ENCODE measurements around the gene PCNX1.
A peak's percentile ranks its signal among the peaks of the same experiment; 100 is the strongest.
"Not testable (repeated sequence)": the region's sequence is repeated elsewhere in the genome, so short reads cannot be mapped to it uniquely, and the experiment has no call there.

The PCNX1 gene

GRCh38 chr14:70995671-70996070 lies 88.4 kb downstream of the PCNX1 start:
- Mint-ChIP-seq H3K4me3 (peak overlapping the region; percentile 12), H3K4me1 (peaks cover 13% of the 10 kb centered on the region), H3K27ac (peak overlapping the region; percentile 3), H3K9me3 (no peaks in the 10 kb centered on the region), H3K36me3 (peaks cover 39% of the 10 kb centered on the region)
- peak; percentile 48 for ATAC-seq
- DNase-seq (ENCODE audit: low spot score in 2 of 2), result no peak

DNA sequence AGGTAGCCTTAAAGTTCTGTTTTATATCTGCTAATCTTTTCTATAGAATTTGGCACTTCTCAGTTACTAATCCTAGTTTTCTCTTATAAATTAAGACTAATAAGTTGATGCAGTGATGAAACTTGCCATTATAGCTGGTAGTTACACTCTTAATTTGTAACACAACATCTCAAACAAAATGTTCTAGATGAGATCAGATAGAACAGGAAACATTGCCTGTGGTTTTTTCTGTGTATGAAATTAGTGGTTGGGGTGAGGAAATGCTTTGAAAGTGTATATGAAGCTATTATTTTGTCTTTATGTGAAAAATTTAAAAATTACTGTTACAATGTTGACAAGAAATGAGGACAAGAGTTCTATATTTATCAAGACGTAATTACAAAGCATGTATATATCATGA lies 91.9 kb downstream of the PCNX1 start:
- H3K4me3 Mint-ChIP-seq, result peak overlapping the region; percentile 24
- ATAC-seq (peak; percentile 82), DNase-seq (ENCODE audit: low spot score in 2 of 2) (no peak)
- peaks cover 30% of the 10 kb centered on the region for H3K4me1 Mint-ChIP-seq
- peaks cover 34% of the 10 kb centered on the region for H3K36me3 Mint-ChIP-seq
- no peaks in the 10 kb centered on the region for H3K9me3 Mint-ChIP-seq
- peak overlapping the region; percentile 54 for H3K27ac Mint-ChIP-seq

DNA sequence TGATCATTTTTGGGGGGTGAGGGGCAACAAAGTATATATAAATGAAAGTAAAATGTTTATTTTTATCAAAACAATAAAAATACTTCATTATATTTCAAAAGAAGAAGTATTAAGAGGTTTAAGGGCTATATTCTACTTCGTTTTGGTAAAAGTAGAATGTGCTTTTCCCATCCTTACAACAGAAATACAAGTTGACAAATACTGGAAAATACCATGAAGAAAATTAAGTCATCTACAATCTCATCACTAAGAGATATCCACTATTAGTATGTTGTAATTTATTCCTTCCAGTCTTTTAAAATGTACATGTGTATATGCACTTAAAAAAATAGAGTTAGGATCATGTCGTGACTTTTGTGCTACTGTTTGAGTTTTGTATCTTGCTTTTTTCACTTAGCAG lies 92.8 kb downstream of the PCNX1 start:
- Mint-ChIP-seq H3K4me3 (peak overlapping the region; percentile 24), H3K36me3 (peaks cover 43% of the 10 kb centered on the region), H3K9me3 (no peaks in the 10 kb centered on the region), H3K27ac (peak overlapping the region; percentile 54), H3K4me1 (peaks cover 39% of the 10 kb centered on the region)
- ATAC-seq (no peak), DNase-seq (ENCODE audit: low spot score in 2 of 2) (no peak)

DNA sequence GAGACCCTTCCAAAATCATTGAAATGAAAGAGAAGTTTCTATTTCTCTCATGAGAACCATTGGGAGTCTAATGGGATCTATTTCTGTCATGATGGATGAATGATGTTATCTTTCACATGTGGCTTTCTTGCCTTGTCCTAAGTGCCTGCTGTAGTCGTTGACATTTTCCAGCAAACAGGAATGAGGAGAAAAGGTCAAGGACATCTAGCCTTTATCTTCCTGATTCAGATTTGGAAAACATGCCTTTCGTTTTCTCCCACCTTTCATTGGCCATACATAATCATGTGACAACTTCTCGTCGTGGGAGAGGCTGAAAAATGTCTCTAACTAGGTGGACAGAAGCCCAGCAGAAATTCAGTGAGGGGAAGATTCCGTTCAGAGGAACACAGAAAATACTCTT lies 94.5 kb downstream of the PCNX1 start:
- no peak overlapping the region for H3K27ac Mint-ChIP-seq
- H3K36me3 Mint-ChIP-seq, result peaks cover 34% of the 10 kb centered on the region
- peaks cover 37% of the 10 kb centered on the region for H3K4me1 Mint-ChIP-seq

DNA sequence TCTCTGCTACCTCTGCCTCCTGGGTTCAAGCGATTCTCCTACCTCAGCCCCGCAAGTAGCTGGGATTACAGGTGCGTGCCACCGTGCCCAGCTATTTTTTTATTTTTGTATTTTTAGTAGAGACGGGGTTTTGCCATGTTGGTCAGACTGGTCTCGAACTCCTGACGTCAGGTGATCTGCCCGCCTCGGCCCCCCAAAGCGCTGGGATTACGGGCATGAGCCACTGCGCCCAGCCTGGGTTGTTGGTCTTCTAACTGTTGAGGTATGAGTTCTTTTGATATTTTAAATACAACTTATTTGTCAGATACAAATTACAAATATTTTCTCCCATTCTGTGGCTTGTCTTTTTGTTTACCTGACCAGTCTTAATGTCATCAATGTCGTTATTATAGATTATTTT lies 95.9 kb downstream of the PCNX1 start:
- peaks cover 32% of the 10 kb centered on the region for H3K36me3 Mint-ChIP-seq
- no peak overlapping the region for H3K4me3 Mint-ChIP-seq
- peaks cover 37% of the 10 kb centered on the region for H3K4me1 Mint-ChIP-seq
- no peak for DNase-seq (ENCODE audit: low spot score in 2 of 2)
- no peak for ATAC-seq
- H3K9me3 Mint-ChIP-seq, result no peaks in the 10 kb centered on the region
- H3K27ac Mint-ChIP-seq, result no peak overlapping the region

More for the DNA sequence above, 94.5 kb downstream of the PCNX1 start:
- Mint-ChIP-seq H3K4me3 (no peak overlapping the region), H3K9me3 (no peaks in the 10 kb centered on the region)
- DNase-seq (ENCODE audit: low spot score in 2 of 2) (no peak), ATAC-seq (no peak)

DNA sequence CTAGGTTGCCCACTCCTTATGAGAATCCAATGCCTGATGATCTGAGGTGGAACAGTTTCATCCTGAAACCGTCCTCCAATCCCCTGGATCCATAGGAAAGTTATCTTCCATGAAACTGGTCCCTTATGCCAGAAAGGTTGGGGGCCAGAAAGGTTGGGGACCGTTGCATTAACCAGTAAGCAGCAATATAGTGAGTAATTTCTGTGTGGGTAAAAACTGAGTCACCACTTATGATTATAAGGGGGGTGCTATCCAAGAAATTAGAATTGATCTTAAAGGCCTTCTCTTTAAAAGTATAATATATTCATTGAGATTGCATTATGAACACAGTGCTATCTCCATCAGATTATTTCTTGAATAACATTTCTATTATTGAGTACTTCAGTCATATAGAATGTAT lies 97.2 kb downstream of the PCNX1 start:
- DNase-seq (ENCODE audit: low spot score in 2 of 2) (no peak), ATAC-seq (peak; percentile 57)
- Mint-ChIP-seq H3K36me3 (peaks cover 32% of the 10 kb centered on the region), H3K4me3 (no peak overlapping the region), H3K9me3 (no peaks in the 10 kb centered on the region), H3K4me1 (peaks cover 37% of the 10 kb centered on the region), H3K27ac (no peak overlapping the region)

GRCh38 chr14:71005076-71005475 lies 97.8 kb downstream of the PCNX1 start:
- Mint-ChIP-seq H3K4me1 (peaks cover 37% of the 10 kb centered on the region), H3K27ac (no peak overlapping the region), H3K4me3 (no peak overlapping the region), H3K36me3 (peaks cover 32% of the 10 kb centered on the region), H3K9me3 (no peaks in the 10 kb centered on the region)
- DNase-seq (ENCODE audit: low spot score in 2 of 2), result no peak
- peak; percentile 49 for ATAC-seq

GRCh38 chr14:71006200-71006563 lies 98.9 kb downstream of the PCNX1 start:
- H3K4me1 Mint-ChIP-seq, result peaks cover 46% of the 10 kb centered on the region
- ATAC-seq (no peak), DNase-seq (ENCODE audit: low spot score in 2 of 2) (no peak)
- no peak overlapping the region for H3K27ac Mint-ChIP-seq
- no peaks in the 10 kb centered on the region for H3K9me3 Mint-ChIP-seq
- H3K4me3 Mint-ChIP-seq, result no peak overlapping the region
- H3K36me3 Mint-ChIP-seq, result peaks cover 38% of the 10 kb centered on the region

GRCh38 chr14:71011479-71011878 lies 104.2 kb downstream of the PCNX1 start:
- no peak for DNase-seq (ENCODE audit: low spot score in 2 of 2)
- Mint-ChIP-seq H3K27ac (peak overlapping the region; percentile 61), H3K4me1 (peaks cover 20% of the 10 kb centered on the region)

GRCh38 chr14:71012888-71013287 lies 105.6 kb downstream of the PCNX1 start:
- Mint-ChIP-seq H3K4me1 (peaks cover 20% of the 10 kb centered on the region), H3K27ac (no peak overlapping the region), H3K4me3 (no peak overlapping the region), H3K36me3 (peaks cover 69% of the 10 kb centered on the region), H3K9me3 (no peaks in the 10 kb centered on the region)
- DNase-seq (ENCODE audit: low spot score in 2 of 2) (no peak), ATAC-seq (no peak)

More at GRCh38 chr14:71011479-71011878, 104.2 kb downstream of the PCNX1 start:
- Mint-ChIP-seq H3K36me3 (peaks cover 57% of the 10 kb centered on the region), H3K9me3 (no peaks in the 10 kb centered on the region), H3K4me3 (no peak overlapping the region)
- ATAC-seq, result no peak

DNA sequence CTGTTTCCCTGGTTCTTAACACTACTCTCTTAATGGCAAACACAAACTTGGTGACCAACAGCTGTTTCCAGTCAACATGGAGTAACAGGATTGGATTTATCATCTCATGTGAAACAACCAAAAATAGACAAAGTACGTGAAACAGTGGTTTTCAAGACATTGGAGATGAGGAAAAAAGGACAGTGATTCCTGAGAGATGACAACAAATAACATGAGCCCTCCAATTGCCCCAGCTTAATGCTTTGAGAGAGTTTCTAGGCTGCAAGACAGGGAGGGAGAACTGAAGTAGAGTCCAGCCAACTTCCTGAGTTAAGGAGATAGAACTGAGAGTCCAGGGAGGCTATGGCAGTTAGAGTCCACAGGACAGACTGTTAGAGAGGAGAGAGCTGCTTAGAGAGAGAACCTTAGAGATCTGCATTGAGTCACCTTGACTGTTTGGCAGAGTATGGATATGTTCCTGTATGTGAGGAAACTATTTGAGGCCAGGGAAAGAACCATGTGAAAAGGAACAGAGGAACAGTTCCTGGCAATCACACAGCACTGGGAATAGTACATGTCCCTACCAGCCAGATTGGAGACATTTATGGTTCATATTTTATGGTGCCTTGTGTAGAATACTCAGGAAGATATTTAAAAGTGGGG lies 106.4 kb downstream of the PCNX1 start:
- no peak overlapping the region for H3K4me3 Mint-ChIP-seq
- DNase-seq (ENCODE audit: low spot score in 2 of 2), result no peak
- H3K9me3 Mint-ChIP-seq, result no peaks in the 10 kb centered on the region
- peaks cover 70% of the 10 kb centered on the region for H3K36me3 Mint-ChIP-seq
- peaks cover 20% of the 10 kb centered on the region for H3K4me1 Mint-ChIP-seq
- no peak for ATAC-seq
- H3K27ac Mint-ChIP-seq, result peak overlapping the region; percentile 46

- not testable (repeated sequence) for H3K27ac Mint-ChIP-seq; DNase-seq (ENCODE audit: low spot score in 2 of 2); ATAC-seq; H3K9me3 Mint-ChIP-seq; H3K4me3 Mint-ChIP-seq
- H3K36me3 Mint-ChIP-seq, result peaks cover 85% of the 10 kb centered on the region
- H3K4me1 Mint-ChIP-seq, result peaks cover 24% of the 10 kb centered on the region
Measured at GRCh38 chr14:71019917-71020316, 112.7 kb downstream of the PCNX1 start.

DNA sequence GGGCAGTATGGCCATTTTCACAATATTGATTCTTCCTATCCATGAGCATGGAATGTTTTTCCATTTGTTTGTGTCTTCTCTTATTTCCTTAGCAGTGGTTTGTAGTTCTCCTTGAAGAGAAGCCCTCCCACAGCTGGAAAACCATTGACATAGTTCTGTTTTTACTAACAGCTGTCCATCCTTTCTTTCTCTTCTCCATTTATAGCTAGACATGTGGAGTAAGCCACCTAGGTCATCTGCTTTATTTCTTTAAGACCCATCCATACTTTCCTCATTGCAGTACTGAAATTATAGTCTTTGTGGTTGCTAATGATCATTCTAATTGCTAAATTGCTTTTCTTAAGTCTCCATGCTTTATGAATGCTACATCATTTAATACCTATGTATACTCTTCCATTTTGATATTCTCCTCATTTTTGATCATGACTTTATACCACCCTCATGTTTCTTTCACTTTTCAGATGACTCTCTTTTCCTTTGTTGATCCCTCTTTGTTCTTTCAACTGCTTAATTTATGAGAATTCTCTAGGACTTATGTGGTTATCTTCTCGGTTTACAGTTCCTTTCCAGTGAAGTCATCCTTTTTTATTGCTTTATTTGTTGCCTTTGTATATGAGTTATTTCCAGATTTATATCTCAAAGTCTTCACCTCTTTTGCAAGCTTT lies 114.2 kb downstream of the PCNX1 start:
- DNase-seq (ENCODE audit: low spot score in 2 of 2) (no peak), ATAC-seq (peak; percentile 67)
- no peak overlapping the region for H3K4me3 Mint-ChIP-seq
- H3K4me1 Mint-ChIP-seq, result peaks cover 24% of the 10 kb centered on the region
- H3K9me3 Mint-ChIP-seq, result peaks cover 3% of the 10 kb centered on the region
- peaks cover 84% of the 10 kb centered on the region for H3K36me3 Mint-ChIP-seq
- peak overlapping the region; percentile 27 for H3K27ac Mint-ChIP-seq

DNA sequence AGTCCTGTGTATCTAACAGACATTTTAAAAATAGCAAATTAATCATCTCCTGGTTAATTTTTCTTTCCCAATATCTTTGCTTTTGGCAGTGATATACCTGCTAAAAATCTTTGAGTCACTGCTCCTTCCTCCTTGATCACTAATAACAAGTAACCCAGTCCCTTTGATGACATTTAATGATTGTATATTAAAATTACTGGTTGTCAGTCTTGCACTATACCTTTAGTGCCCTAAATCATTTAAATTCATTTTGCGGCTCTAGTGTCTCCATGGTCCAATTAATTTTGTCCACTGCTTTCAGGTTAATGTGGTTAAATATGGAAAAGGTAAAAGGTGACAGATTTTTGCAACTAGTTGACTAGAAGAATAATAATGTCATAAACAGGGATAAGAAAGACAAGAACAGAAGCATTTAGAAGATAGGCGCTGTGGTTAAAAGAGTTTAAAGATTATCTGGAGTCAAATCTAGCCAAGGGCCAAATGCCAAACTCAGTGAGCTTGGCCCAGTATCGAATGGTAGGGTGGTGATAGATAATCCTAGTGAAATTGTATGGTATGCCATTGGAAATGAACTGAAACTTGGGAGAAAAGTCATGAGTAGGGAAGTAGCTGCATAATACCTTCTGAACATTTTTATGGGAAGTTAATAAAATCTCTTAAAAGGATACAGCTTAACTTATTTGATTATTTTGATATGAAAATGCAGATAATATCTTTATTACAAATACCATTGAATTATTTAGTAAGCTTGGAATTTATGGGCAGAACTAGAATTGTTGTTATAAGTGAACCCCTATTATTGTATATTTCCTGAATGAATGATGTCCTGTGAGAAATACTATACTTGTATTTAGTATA lies 115.0 kb downstream of the PCNX1 start:
- Mint-ChIP-seq H3K9me3 (peaks cover 3% of the 10 kb centered on the region), H3K36me3 (peaks cover 84% of the 10 kb centered on the region), H3K4me1 (peaks cover 24% of the 10 kb centered on the region), H3K27ac (peak overlapping the region; percentile 27), H3K4me3 (no peak overlapping the region)
- DNase-seq (ENCODE audit: low spot score in 2 of 2) (no peak), ATAC-seq (no peak)

DNA sequence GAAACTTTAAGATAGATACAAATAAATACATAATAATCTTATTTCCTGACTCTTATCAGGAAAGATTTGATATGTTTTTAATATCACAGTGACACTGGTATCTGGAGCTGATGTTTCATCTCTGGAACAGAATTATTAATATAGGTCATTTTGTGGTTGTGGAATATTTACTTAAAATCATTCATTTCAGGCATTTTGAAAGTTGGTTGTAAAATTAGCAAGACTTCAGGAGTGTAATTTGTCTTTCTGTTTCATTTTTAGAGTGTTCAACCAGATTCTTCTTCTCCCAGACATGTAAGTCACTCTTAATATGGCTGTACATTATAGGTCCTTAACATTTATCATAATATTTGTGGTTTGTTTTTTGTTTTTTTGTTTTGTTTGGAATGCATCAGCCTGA lies 115.7 kb downstream of the PCNX1 start:
- DNase-seq (ENCODE audit: low spot score in 2 of 2) (no peak), ATAC-seq (peak; percentile 87)
- Mint-ChIP-seq H3K36me3 (peaks cover 87% of the 10 kb centered on the region), H3K9me3 (peaks cover 3% of the 10 kb centered on the region), H3K4me3 (no peak overlapping the region), H3K27ac (no peak overlapping the region), H3K4me1 (peaks cover 24% of the 10 kb centered on the region)
